ENCODE data around the gene BRAP. TPM values are rescaled to one million over a fixed set of nuclear protein-coding genes. Genes with fewer than 3 reads are reported as not detected.
"Not testable (repeated sequence)": the region's sequence is repeated elsewhere in the genome, so short reads cannot be mapped to it uniquely, and the experiment has no call there.

Gene BRAP
- total RNA-seq, 1 experiment from 2014 or later, result 23.6 TPM

DNA sequence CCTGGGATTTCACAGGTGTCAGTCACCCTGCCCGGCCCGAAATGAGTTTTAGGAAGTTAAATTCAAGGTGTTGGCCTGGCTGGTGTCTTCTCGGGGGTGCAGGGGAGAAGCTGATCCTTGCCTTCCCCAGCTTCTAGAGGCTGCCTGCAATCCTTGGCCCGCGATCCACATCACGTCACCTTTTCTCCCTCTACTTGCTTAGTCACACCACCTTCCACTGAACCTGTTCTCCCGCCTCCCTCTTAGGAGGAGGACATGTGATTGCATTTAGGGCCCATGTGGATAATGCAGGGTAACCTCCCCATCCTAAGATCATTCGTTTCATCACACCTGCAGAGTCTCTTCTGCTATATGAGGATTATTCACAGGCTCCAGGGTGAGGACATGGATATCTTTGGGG, 61.2 kb downstream of the BRAP start:
- BruUV-seq (replicated peaks), result no TSS peak
- Histone ChIP-seq H3K27ac (ENCODE audit: low read depth, low read length, poor library complexity, severe bottlenecking) (no peak overlapping the region), H3K4me3 (ENCODE audit: low read depth, low read length, poor library complexity, severe bottlenecking) (no peak overlapping the region), H3K4me1 (ENCODE audit: insufficient read depth, low read length, poor library complexity, severe bottlenecking) (no peaks in the 10 kb centered on the region), H3K27me3 (replicated peaks; ENCODE audit: insufficient read depth, low read depth, low read length, poor library complexity) (no peaks in the 10 kb centered on the region), H3K36me3 (ENCODE audit: insufficient read depth, low read length, poor library complexity, severe bottlenecking) (no peaks in the 10 kb centered on the region), H3K9me3 (ENCODE audit: low read depth, low read length, poor library complexity, severe bottlenecking) (no peaks in the 10 kb centered on the region)
- intact Hi-C loops (cut with micrococcal nuclease; ENCODE audit: unreplicated experiment), result no loop called here
- TF ChIP-seq, protein P1, sequence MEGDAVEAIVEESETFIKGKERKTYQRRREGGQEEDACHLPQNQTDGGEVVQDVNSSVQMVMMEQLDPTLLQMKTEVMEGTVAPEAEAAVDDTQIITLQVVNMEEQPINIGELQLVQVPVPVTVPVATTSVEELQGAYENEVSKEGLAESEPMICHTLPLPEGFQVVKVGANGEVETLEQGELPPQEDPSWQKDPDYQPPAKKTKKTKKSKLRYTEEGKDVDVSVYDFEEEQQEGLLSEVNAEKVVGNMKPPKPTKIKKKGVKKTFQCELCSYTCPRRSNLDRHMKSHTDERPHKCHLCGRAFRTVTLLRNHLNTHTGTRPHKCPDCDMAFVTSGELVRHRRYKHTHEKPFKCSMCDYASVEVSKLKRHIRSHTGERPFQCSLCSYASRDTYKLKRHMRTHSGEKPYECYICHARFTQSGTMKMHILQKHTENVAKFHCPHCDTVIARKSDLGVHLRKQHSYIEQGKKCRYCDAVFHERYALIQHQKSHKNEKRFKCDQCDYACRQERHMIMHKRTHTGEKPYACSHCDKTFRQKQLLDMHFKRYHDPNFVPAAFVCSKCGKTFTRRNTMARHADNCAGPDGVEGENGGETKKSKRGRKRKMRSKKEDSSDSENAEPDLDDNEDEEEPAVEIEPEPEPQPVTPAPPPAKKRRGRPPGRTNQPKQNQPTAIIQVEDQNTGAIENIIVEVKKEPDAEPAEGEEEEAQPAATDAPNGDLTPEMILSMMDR (conservative IDR thresholded peaks at IDR 0.05; ENCODE audit: low read depth, low read length), result no peak
- TF ChIP-seq EZH2 (IDR thresholded peaks at IDR 0.05; ENCODE audit: borderline replicate concordance, low read depth, low read length, poor library complexity, severe bottlenecking), result no peak
- CTCF ChIA-PET, result no interaction called here
- POLR2A ChIA-PET (ENCODE audit: low non-redundant PET), result no interaction called here
- no peak for DNase-seq (ENCODE audit: low spot score)

DNA sequence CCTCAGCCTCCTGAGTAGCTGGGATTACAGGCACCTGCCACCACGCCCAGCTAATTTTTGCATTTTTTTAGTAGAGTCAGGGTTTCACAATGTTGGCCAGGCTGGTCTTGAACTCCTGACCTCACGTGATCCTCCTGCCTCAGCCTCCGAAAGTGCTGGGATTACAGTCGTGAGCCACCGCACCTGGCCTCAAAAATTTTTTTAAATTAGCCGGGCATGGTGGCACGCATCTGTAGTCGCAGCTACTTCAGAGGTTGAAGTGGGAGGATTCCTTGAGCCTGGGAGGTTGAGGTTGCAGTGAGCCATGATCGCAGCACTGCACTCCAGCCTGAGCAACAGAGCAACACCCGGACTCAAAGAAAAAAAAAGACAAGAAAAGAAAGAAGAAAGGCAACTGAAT, 67.9 kb downstream of the BRAP start:
- BruUV-seq (replicated peaks); H3K4me1 ChIP-seq (ENCODE audit: insufficient read depth, low read length, poor library complexity, severe bottlenecking); H3K27me3 ChIP-seq (replicated peaks; ENCODE audit: insufficient read depth, low read depth, low read length, poor library complexity); POLR2A ChIA-PET (ENCODE audit: low non-redundant PET); H3K4me3 ChIP-seq (ENCODE audit: low read depth, low read length, poor library complexity, severe bottlenecking); intact Hi-C loops (cut with micrococcal nuclease; ENCODE audit: unreplicated experiment); H3K9me3 ChIP-seq (ENCODE audit: low read depth, low read length, poor library complexity, severe bottlenecking); H3K36me3 ChIP-seq (ENCODE audit: insufficient read depth, low read length, poor library complexity, severe bottlenecking); CTCF ChIA-PET; DNase-seq (ENCODE audit: low spot score); H3K27ac ChIP-seq (ENCODE audit: low read depth, low read length, poor library complexity, severe bottlenecking): not testable (repeated sequence)

GRCh38 chr12:111616177-111616623, 69.6 kb downstream of the BRAP start:
- TF ChIP-seq EZH2 (IDR thresholded peaks at IDR 0.05; ENCODE audit: borderline replicate concordance, low read depth, low read length, poor library complexity, severe bottlenecking), result no peak
- TF ChIP-seq, protein P1 (conservative IDR thresholded peaks at IDR 0.05; ENCODE audit: low read depth, low read length), result no peak
- intact Hi-C loops (cut with micrococcal nuclease; ENCODE audit: unreplicated experiment), result no loop called here
- Histone ChIP-seq H3K4me3 (ENCODE audit: low read depth, low read length, poor library complexity, severe bottlenecking) (no peak overlapping the region), H3K9me3 (ENCODE audit: low read depth, low read length, poor library complexity, severe bottlenecking) (no peaks in the 10 kb centered on the region), H3K36me3 (ENCODE audit: insufficient read depth, low read length, poor library complexity, severe bottlenecking) (no peaks in the 10 kb centered on the region), H3K27ac (ENCODE audit: low read depth, low read length, poor library complexity, severe bottlenecking) (no peak overlapping the region), H3K4me1 (ENCODE audit: insufficient read depth, low read length, poor library complexity, severe bottlenecking) (no peaks in the 10 kb centered on the region), H3K27me3 (replicated peaks; ENCODE audit: insufficient read depth, low read depth, low read length, poor library complexity) (no peaks in the 10 kb centered on the region)
- BruUV-seq (replicated peaks), result no TSS peak
- ChIA-PET CTCF (no interaction called here), POLR2A (ENCODE audit: low non-redundant PET) (no interaction called here)
- no peak for DNase-seq (ENCODE audit: low spot score)

DNA sequence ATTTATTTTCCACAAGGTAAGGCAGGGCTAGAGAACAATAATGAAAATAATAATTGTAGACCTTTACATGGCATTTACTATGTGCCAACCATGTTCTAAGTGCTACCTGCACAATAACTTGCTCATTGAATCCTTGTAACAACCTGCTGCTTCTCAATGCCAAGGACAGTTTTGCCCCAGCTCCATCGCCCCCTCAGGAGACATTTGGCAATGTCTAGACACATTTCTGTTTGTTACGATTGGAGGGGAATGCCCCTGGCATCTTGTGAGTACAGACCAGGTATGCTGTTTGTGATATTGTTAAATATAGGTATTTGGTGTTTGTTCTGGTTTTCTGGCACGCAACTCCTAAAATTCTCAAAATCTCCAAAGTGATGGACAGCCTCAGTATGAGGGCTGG, 78.5 kb downstream of the BRAP start:
- Histone ChIP-seq H3K4me3 (ENCODE audit: low read depth, low read length, poor library complexity, severe bottlenecking) (no peak overlapping the region), H3K4me1 (ENCODE audit: insufficient read depth, low read length, poor library complexity, severe bottlenecking) (no peaks in the 10 kb centered on the region), H3K27me3 (replicated peaks; ENCODE audit: insufficient read depth, low read depth, low read length, poor library complexity) (no peaks in the 10 kb centered on the region), H3K36me3 (ENCODE audit: insufficient read depth, low read length, poor library complexity, severe bottlenecking) (no peaks in the 10 kb centered on the region), H3K27ac (ENCODE audit: low read depth, low read length, poor library complexity, severe bottlenecking) (no peak overlapping the region), H3K9me3 (ENCODE audit: low read depth, low read length, poor library complexity, severe bottlenecking) (no peaks in the 10 kb centered on the region)
- ChIA-PET POLR2A (ENCODE audit: low non-redundant PET) (no interaction called here), CTCF (no interaction called here)
- intact Hi-C loops (cut with micrococcal nuclease; ENCODE audit: unreplicated experiment), result no loop called here
- no peak for DNase-seq (ENCODE audit: low spot score)
- TF ChIP-seq, protein P1 (conservative IDR thresholded peaks at IDR 0.05; ENCODE audit: low read depth, low read length), result no peak; the same call in 1 of the 2 replicates
- TF ChIP-seq EZH2 (IDR thresholded peaks at IDR 0.05; ENCODE audit: borderline replicate concordance, low read depth, low read length, poor library complexity, severe bottlenecking), result no peak
- BruUV-seq (replicated peaks), result no TSS peak

Measured in A673 (cell line).